ENCODE data around the gene NOD1.
A peak's percentile ranks its signal among the peaks of the same experiment; 100 is the strongest.

Gene NOD1

DNA sequence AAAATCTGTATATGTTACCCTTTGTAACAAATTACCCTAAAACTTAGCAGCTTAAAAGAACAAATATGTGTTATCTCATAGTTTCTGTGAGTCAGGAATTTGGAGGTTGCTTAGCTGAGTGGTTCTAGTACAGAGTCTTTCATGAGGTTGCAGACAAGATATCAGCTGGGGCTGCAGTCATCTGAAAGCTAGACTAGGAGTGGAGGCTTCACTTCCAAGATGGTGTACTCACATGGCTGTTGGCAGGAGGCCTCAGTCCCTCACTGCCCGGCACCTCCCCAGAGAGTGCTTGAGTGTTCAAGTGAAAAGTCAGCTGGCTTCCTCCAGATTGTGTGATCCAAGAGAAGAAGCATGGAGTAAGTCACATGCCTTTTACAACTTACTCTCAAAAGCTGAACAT lies 42.9 kb upstream of the NOD1 start:
- peak; percentile 56 for DNase-seq (ENCODE audit: low read depth)
- H3K4me3 ChIP-seq (ENCODE audit: low read length) = no peak overlapping the region
- TF ChIP-seq, protein P1, sequence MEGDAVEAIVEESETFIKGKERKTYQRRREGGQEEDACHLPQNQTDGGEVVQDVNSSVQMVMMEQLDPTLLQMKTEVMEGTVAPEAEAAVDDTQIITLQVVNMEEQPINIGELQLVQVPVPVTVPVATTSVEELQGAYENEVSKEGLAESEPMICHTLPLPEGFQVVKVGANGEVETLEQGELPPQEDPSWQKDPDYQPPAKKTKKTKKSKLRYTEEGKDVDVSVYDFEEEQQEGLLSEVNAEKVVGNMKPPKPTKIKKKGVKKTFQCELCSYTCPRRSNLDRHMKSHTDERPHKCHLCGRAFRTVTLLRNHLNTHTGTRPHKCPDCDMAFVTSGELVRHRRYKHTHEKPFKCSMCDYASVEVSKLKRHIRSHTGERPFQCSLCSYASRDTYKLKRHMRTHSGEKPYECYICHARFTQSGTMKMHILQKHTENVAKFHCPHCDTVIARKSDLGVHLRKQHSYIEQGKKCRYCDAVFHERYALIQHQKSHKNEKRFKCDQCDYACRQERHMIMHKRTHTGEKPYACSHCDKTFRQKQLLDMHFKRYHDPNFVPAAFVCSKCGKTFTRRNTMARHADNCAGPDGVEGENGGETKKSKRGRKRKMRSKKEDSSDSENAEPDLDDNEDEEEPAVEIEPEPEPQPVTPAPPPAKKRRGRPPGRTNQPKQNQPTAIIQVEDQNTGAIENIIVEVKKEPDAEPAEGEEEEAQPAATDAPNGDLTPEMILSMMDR (conservative IDR thresholded peaks at IDR 0.05; ENCODE audit: low read length) = no peak

DNA sequence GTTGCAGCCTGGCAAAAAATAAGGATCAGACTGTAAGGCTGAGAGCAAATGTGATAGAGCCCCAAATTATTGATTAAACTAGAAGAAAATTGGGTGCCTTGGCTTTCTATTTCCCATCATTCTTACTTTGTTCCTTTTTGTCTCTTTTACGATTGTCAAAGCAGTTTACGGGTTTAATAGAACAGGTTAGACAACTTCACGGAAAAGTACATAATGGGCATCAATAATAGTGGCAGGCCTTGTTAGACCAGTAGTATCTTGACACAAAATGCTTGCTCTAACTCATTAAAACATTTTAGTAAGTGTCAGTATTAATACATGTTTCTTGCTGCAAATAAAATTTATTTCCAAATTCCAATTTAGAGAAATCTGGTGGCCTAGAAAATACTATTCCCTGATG lies 40.5 kb upstream of the NOD1 start:
- no peak for DNase-seq (ENCODE audit: low read depth)
- no peak overlapping the region for H3K4me3 ChIP-seq (ENCODE audit: low read length)
- TF ChIP-seq, protein P1 (conservative IDR thresholded peaks at IDR 0.05; ENCODE audit: low read length) = no peak

DNA sequence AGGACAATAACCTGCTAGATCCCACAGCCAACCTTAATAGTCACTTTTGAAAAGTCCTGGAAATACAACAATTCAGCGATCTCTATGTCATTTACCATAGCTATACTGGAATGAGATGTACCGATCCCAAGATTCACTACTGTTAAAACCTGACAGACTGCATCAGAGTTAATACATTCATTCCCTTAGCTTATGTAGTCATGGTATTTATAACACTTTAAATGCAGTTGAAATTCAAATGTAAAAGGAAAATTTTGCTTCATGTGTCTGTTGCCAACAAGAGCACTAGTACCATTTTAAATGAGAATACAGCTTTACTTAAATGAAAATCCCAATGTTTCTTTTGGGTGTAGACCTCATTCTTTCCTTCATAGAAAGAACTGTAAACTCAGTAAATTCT lies 37.2 kb upstream of the NOD1 start:
- H3K4me3 ChIP-seq (ENCODE audit: low read length) = no peak overlapping the region
- TF ChIP-seq, protein P1 (conservative IDR thresholded peaks at IDR 0.05; ENCODE audit: low read length) = no peak
- no peak for DNase-seq (ENCODE audit: low read depth)

DNA sequence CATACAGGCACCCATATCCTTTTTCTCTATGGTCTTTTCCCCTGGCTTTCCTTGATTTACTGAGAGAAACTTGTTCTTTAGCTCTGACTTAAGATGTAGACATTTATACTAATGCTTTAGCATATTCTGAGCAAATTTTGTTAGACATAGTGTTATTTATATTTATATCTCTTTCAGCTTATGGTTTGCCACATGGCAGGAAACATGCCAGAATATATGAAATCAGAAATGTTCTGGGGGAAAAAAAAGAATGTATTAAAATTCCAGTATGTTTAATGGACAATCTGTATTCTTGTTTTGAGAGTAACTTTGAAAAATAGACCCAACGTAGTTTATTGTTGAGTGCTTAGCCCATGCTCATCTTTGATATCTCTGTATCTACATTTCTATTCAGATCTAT lies 36.2 kb upstream of the NOD1 start:
- TF ChIP-seq, protein P1 (conservative IDR thresholded peaks at IDR 0.05; ENCODE audit: low read length) = no peak
- DNase-seq (ENCODE audit: low read depth) = no peak
- no peak overlapping the region for H3K4me3 ChIP-seq (ENCODE audit: low read length)

DNA sequence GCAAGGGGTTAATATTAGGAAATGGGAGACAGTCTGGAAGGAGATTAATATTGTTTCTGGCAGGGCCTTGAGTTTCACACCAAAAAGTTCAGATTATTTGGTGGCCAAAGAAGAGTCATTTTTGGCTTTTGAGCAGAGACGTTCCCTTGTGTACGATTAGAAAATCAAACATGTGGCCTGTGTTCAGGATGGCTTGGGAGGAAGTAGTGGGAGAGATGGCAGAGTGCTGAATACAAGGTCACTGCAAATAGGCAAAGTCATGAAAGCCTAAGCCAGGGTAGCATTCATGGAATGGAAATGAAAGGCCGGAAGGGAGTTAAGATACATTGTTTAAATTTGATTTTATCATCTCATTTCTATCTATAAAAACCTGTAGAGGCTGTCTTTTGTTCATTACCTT lies 35.6 kb upstream of the NOD1 start:
- TF ChIP-seq, protein P1 (conservative IDR thresholded peaks at IDR 0.05; ENCODE audit: low read length) = no peak
- H3K4me3 ChIP-seq (ENCODE audit: low read length) = no peak overlapping the region
- DNase-seq (ENCODE audit: low read depth) = no peak

DNA sequence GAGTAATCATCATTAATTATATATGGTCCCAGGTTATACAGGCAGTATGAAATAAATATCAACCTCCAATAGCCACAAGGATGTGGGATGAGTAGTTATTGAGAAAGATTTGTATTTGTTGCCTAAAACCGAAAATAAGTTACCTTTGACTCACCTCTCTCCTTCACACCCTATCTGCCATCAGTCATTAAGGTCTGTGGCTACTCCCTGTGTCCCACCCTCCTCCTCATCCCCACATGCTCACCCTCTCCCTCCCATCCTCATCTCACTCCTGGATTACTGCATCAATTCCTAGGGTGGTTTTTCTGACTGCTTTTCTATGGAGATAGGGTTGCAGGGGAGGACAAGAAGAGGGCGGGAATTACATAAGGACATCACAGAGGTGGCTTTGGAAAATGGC lies 35.2 kb upstream of the NOD1 start:
- TF ChIP-seq, protein P1 (conservative IDR thresholded peaks at IDR 0.05; ENCODE audit: low read length) = no peak
- H3K4me3 ChIP-seq (ENCODE audit: low read length) = no peak overlapping the region
- DNase-seq (ENCODE audit: low read depth) = no peak

DNA sequence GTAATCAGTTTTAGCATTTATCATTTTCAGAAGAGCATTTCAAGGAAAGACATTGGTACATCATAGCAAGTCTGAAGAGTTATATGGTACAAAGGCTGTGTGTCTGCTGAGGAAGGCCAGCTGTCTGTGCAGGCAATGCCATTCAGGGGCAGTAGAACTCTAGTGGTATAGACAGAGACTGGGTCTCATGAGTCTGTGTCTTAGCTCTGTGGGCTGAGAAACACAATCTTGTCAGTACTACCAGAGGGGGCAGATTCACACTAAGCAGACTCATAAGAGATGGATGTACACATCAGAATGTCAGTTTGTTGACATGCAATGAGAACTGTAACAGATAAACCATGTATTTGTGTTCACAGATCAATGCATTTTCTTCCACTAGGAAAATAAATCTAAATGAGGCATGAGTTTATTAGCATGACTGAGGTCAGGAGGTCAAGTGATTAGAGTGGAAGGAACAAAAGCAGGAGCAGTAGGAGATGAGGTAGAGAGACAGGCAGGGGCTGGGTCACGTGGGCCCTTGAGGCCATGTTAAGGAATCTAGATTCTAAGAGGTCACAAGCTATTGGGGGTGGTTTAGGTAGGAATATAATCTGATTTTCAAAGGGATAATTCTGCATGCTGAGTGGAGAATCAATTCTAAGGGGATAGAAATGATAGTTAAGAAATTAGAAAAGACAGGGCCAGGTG lies 33.5 kb upstream of the NOD1 start:
- TF ChIP-seq, protein P1 (conservative IDR thresholded peaks at IDR 0.05; ENCODE audit: low read length) = no peak
- H3K4me3 ChIP-seq (ENCODE audit: low read length) = no peak overlapping the region

More for the DNA sequence above, 33.5 kb upstream of the NOD1 start:
- DNase-seq (ENCODE audit: low read depth) = no peak
